A673 (cell line): ENCODE measurements around the gene SIRT2. TPM values are rescaled to one million over a fixed set of nuclear protein-coding genes. Genes with fewer than 3 reads are reported as not detected.

Experiments used
- BruUV-seq: library from RNA; stranded (reverse); fragments of 400-500 nt; replicated peaks from 2 replicates; lab custom pipeline; 2021; lab: Mats Ljungman, UMichigan
- CTCF ChIA-PET: fragments of 300-600 bp; sonication (Branson Sonifier 250); formaldehyde crosslinking; loops from one replicate; lab custom pipeline; 2022; ENCODE audit warnings: antibody characterized with exemption; lab: Charles Lee
- POLR2A ChIA-PET: fragments of 300-600 bp; sonication (Branson Sonifier 250); formaldehyde crosslinking; loops from one replicate; lab custom pipeline; 2022; ENCODE audit warnings: antibody characterized with exemption; ENCODE audit not compliant: low non-redundant PET; lab: Charles Lee
- DNase-seq: peaks from one replicate; pipeline ENCODE4 v3.0.0-alpha.2; 2015; ENCODE audit warnings: low spot score
- H3K27ac ChIP-seq: fragments of 200-600 bp; sonication (generic); 2 replicates; pipeline ENCODE4 v1.5.1; 2016; ENCODE audit warnings: mixed run types, low read depth, mild to moderate bottlenecking, mixed read lengths, antibody characterized with exemption, low read length; ENCODE audit not compliant: poor library complexity, severe bottlenecking
- H3K27me3 ChIP-seq: fragments of 200-600 bp; sonication (generic); replicated peaks from 2 replicates; pipeline ENCODE4 v1.6.1; 2017; ENCODE audit warnings: mixed run types, low read depth, mild to moderate bottlenecking, mixed read lengths, antibody characterized with exemption, low read length; ENCODE audit not compliant: insufficient read depth, poor library complexity
- H3K36me3 ChIP-seq: fragments of 200-600 bp; sonication (generic); 2 replicates; pipeline ENCODE4 v1.6.1; 2016; ENCODE audit warnings: mixed run types, mild to moderate bottlenecking, mixed read lengths, antibody characterized with exemption, low read length; ENCODE audit not compliant: insufficient read depth, poor library complexity, severe bottlenecking
- H3K4me1 ChIP-seq: fragments of 200-600 bp; sonication (generic); 2 replicates; pipeline ENCODE4 v1.6.1; 2017; ENCODE audit warnings: mixed run types, mild to moderate bottlenecking, mixed read lengths, antibody characterized with exemption, low read length; ENCODE audit not compliant: insufficient read depth, poor library complexity, severe bottlenecking
- H3K4me3 ChIP-seq: fragments of 200-600 bp; sonication (generic); 2 replicates; pipeline ENCODE4 v1.5.1; 2016; ENCODE audit warnings: low read depth, mixed run types, mild to moderate bottlenecking, mixed read lengths, low read length; ENCODE audit not compliant: poor library complexity, severe bottlenecking
- H3K9me3 ChIP-seq: fragments of 200-600 bp; sonication (generic); 2 replicates; pipeline ENCODE4 v1.6.1; 2016; ENCODE audit warnings: mixed run types, low read depth, mild to moderate bottlenecking, mixed read lengths, antibody characterized with exemption, low read length; ENCODE audit not compliant: poor library complexity, severe bottlenecking
- EZH2 ChIP-seq: fragments of 200-600 bp; sonication (generic); IDR thresholded peaks from 2 replicates; pipeline ENCODE4 v1.6.1; 2017; ENCODE audit warnings: borderline replicate concordance, low read depth, mild to moderate bottlenecking, mixed read lengths, antibody characterized with exemption, low read length; ENCODE audit not compliant: poor library complexity, severe bottlenecking
- intact Hi-C: fragments of 100-400 bp; cut with micrococcal nuclease; formaldehyde crosslinking; loops from one replicate; pipeline ENCODE4 v1.10.0; 2022; ENCODE audit not compliant: unreplicated experiment
- total RNA-seq: library from RNA; stranded (reverse); gene quantifications from 2 replicates; pipeline ENCODE4 v1.2.3, GENCODE V29; 2021
- TF ChIP-seq, protein P1 (sequence below): fragments of 300-800, 200-600 bp; sonication (generic); conservative IDR thresholded peaks from 2 replicates; pipeline ENCODE4 v1.5.1; 2017; ENCODE audit warnings: low read depth, mild to moderate bottlenecking, antibody characterized with exemption, low read length, moderate library complexity, mixed read lengths

The SIRT2 gene
- total RNA-seq, 1 experiment from 2014 or later: 32.2 TPM

DNA sequence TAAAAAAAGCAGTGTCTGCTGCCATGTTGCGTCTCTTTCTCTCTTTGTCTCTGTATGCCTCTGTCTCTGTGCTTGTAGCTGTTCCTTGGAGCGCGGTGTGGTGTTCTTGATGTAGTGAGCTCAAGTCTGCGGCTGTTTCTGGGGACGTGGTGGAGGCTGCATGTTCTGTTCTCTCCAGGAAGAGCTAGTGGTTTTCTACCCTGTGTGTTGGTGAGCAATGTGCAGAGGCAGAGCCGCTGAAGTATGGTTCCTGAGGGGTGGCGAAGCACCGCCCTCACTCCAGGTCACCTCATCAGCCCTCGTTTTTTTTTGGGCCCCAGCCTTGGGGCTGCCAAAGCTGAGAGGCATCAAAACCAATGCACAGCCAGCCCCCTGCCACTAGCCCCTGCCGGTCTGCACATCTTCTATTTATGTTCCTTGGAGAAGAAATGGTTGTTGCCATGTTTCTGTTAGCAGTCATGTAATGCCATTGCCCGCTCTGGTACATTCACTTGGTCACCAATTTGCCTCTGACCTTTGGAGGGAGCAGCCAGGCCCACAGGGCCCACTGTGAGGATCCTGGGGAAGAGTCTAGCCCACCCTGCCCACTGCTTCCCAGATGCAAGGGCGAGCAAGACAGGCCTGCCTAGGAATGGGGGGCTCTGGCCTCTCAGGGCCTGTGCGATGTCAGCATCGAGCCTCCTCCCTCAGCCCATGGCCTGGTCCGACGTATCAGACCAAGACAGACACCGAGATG is 56.8 kb downstream of the SIRT2 start:
- intact Hi-C loops: no loop called here
- BruUV-seq: no TSS peak
- ChIA-PET CTCF (no interaction called here), POLR2A (no interaction called here)
- H3K4me3 ChIP-seq: no peak overlapping the region
- H3K27me3 ChIP-seq: no peaks in the 10 kb centered on the region
- peaks cover 8% of the 10 kb centered on the region for H3K4me1 ChIP-seq
- no peak for DNase-seq
- H3K27ac ChIP-seq: peak overlapping the region; percentile 42
- H3K36me3 ChIP-seq: peaks cover 100% of the 10 kb centered on the region
- TF ChIP-seq, protein P1, sequence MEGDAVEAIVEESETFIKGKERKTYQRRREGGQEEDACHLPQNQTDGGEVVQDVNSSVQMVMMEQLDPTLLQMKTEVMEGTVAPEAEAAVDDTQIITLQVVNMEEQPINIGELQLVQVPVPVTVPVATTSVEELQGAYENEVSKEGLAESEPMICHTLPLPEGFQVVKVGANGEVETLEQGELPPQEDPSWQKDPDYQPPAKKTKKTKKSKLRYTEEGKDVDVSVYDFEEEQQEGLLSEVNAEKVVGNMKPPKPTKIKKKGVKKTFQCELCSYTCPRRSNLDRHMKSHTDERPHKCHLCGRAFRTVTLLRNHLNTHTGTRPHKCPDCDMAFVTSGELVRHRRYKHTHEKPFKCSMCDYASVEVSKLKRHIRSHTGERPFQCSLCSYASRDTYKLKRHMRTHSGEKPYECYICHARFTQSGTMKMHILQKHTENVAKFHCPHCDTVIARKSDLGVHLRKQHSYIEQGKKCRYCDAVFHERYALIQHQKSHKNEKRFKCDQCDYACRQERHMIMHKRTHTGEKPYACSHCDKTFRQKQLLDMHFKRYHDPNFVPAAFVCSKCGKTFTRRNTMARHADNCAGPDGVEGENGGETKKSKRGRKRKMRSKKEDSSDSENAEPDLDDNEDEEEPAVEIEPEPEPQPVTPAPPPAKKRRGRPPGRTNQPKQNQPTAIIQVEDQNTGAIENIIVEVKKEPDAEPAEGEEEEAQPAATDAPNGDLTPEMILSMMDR: no peak
- TF ChIP-seq EZH2: no peak
- no peaks in the 10 kb centered on the region for H3K9me3 ChIP-seq

DNA sequence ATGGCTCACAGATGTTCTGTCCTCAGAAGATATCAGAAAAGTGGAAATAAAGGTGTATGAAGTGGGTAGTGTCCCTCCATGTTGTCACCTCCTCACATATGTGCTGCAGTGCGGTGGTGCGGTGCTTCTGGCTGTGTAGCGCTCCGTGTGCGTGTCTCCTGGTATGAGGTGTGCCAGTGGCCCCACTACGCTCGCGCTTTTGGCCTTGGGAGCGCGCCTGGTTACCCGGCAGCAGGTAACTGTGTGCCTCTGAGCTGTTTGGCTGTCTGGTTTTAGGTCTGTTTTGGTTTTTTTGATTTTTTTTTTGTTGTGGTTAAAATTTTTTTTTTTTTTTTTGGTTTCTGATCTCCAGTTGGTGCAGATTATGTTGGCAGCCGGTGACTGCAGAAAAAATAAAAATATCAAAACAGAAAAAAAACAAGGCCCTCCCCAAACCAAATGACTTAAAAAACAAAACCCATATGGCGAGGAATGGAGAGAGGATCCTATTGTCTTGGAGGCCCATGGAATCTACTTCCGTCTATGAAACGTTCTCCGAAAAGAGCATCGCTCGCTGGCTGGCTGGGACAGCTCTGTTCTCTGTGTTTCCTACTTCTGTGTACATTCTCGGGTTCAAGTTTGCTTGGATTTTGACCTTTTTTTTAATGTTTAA is 57.5 kb downstream of the SIRT2 start:
- no peak for DNase-seq
- no TSS peak for BruUV-seq
- CTCF ChIA-PET: no interaction called here

DNA sequence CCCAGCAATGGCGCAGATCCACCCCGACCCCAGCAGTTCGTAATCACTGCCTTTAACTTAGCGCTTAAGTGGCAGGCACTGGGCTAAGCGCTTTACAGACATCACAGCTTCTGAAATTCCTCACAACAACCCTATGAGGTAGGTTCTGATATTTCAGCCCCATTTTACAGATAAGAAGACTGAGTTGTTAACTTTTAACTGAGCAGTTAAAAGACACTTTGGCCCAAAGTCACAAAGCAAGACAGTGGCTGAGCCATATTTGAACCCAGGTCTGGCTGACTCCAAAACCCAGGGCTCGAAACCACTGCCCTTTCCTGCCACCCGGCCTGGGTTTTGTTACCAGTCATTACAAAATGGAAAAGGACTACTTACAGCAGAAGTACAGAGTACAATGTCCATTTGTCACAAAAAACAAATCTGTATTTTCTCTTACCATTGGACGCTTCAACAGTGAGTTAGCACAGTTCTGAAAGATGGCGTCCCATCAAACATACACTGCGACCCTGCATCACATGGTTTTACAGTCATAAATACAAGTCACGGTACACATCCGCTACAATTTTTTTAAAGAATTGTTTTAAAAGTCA is 58.1 kb downstream of the SIRT2 start:
- H3K27ac ChIP-seq: no peak overlapping the region
- CTCF ChIA-PET: no interaction called here
- H3K4me3 ChIP-seq: no peak overlapping the region
- peaks cover 3% of the 10 kb centered on the region for H3K4me1 ChIP-seq
- intact Hi-C loops: no loop called here
- H3K27me3 ChIP-seq: no peaks in the 10 kb centered on the region
- no peaks in the 10 kb centered on the region for H3K9me3 ChIP-seq
- DNase-seq: no peak
- BruUV-seq: no TSS peak
- POLR2A ChIA-PET: no interaction called here
- TF ChIP-seq, protein P1: no peak
- no peak for TF ChIP-seq EZH2
- H3K36me3 ChIP-seq: peaks cover 100% of the 10 kb centered on the region

More for the DNA sequence above, 57.5 kb downstream of the SIRT2 start:
- TF ChIP-seq, protein P1: no peak
- TF ChIP-seq EZH2: no peak
- no peaks in the 10 kb centered on the region for H3K9me3 ChIP-seq
- peak overlapping the region; percentile 42 for H3K27ac ChIP-seq
- H3K27me3 ChIP-seq: no peaks in the 10 kb centered on the region
- H3K4me1 ChIP-seq: peaks cover 3% of the 10 kb centered on the region
- POLR2A ChIA-PET: no interaction called here
- H3K4me3 ChIP-seq: no peak overlapping the region
- peaks cover 100% of the 10 kb centered on the region for H3K36me3 ChIP-seq
- intact Hi-C loops: no loop called here
